CD14-positive monocyte (primary cell): Measurements from ENCODE around the gene STK38. TPM values are rescaled to one million over a fixed set of nuclear protein-coding genes. Genes with fewer than 3 reads are reported as not detected.
"Not testable (repeated sequence)": the region's sequence is repeated elsewhere in the genome, so short reads cannot be mapped to it uniquely, and the experiment has no call there.

ENCODE experiments used
- DNase-seq, 3 donors: peaks; one replicate each; pipeline ENCODE4 v3.0.0-alpha.2; 2011 to 2022
- H2AFZ ChIP-seq: 2 replicates; pipeline ENCODE4 v1.6.0; 2012; ENCODE audit warnings: mild to moderate bottlenecking, low read depth, low read length, inconsistent platforms; ENCODE audit not compliant: insufficient read depth, poor library complexity, severe bottlenecking
- H3K27ac ChIP-seq, 2 donors: 1 replicate in 1 of 2; 2 replicates in 1 of 2; pipeline ENCODE4 v1.5.1; 2012 to 2013; ENCODE audit warnings: low read length in 2 of 2, control low read depth in 1 of 2, inconsistent platforms in 1 of 2, low read depth in 1 of 2, mild to moderate bottlenecking in 1 of 2
- H3K27me3 ChIP-seq, 2 donors: one replicate each; pipeline versions ENCODE4 v1.6.0 to v1.6.1; 2011 to 2013; ENCODE audit warnings: low read length in 2 of 2; ENCODE audit not compliant: control insufficient read depth in 2 of 2, insufficient read depth in 2 of 2
- H3K36me3 ChIP-seq, 2 donors: replicated peaks in 1 of 2; 1 replicate in 1 of 2; 2 replicates in 1 of 2; pipeline versions ENCODE4 v1.5.1 to v1.6.1; 2012 to 2013; ENCODE audit warnings: low read length in 2 of 2, control low read depth in 1 of 2, inconsistent platforms in 1 of 2, mild to moderate bottlenecking in 1 of 2; ENCODE audit not compliant: insufficient read depth in 2 of 2, control insufficient read depth in 1 of 2
- H3K4me1 ChIP-seq, 2 donors: 1 replicate in 1 of 2; 2 replicates in 1 of 2; pipeline versions ENCODE4 v1.5.1 to v1.6.1; 2012 to 2013; ENCODE audit warnings: low read length in 2 of 2, control low read depth in 1 of 2, inconsistent platforms in 1 of 2, mild to moderate bottlenecking in 1 of 2, moderate library complexity in 1 of 2; ENCODE audit not compliant: insufficient read depth in 2 of 2, control insufficient read depth in 1 of 2
- H3K4me2 ChIP-seq: replicated peaks from 2 replicates; pipeline ENCODE3; 2012; ENCODE audit warnings: low read length, moderate library complexity, mild to moderate bottlenecking; ENCODE audit not compliant: poor library complexity, severe bottlenecking; ENCODE audit errors: extremely low read depth
- H3K4me3 ChIP-seq, 3 experiments: fragments of 200-600 bp in 1 of 3; sonication (generic) in 1 of 3; replicated peaks in 1 of 3; 1 replicate in 2 of 3; 2 replicates in 1 of 3; pipeline ENCODE4 v1.5.1; 2011 to 2013; ENCODE audit warnings: low read length in 3 of 3, mild to moderate bottlenecking in 3 of 3, control low read depth in 2 of 3, low read depth in 2 of 3, inconsistent platforms in 1 of 3, moderate library complexity in 1 of 3
- H3K79me2 ChIP-seq: 2 replicates; pipeline ENCODE4 v1.6.0; 2012; ENCODE audit warnings: mild to moderate bottlenecking, control low read depth, inconsistent platforms, low read length, moderate library complexity; ENCODE audit not compliant: insufficient read depth
- H3K9ac ChIP-seq: 2 replicates; pipeline ENCODE4 v1.6.0; 2017; ENCODE audit warnings: low read length, mild to moderate bottlenecking; ENCODE audit not compliant: insufficient read depth, poor library complexity, severe bottlenecking
- H3K9me3 ChIP-seq, 2 donors: replicated peaks in 1 of 2; 1 replicate in 1 of 2; 2 replicates in 1 of 2; pipeline versions ENCODE4 v1.5.1 to v1.6.1; 2012 to 2013; ENCODE audit warnings: low read length in 2 of 2, control low read depth in 1 of 2; ENCODE audit not compliant: control insufficient read depth in 1 of 2, insufficient read depth in 1 of 2
- H4K20me1 ChIP-seq: 2 replicates; pipeline ENCODE4 v1.6.0; 2012; ENCODE audit warnings: mild to moderate bottlenecking, low read length, control low read depth, moderate library complexity; ENCODE audit not compliant: insufficient read depth
- H3K27ac Mint-ChIP-seq, 7 donors: one replicate each; pipeline ENCODE4 v1.8.0; 2020; ENCODE audit warnings: mild to moderate bottlenecking in 7 of 7, mixed read lengths in 7 of 7, moderate library complexity in 6 of 7, inconsistent platforms in 2 of 7
- H3K27me3 Mint-ChIP-seq, 3 donors: one replicate each; pipeline ENCODE4 v1.8.0; 2021 to 2022; ENCODE audit warnings: low read depth in 3 of 3, mild to moderate bottlenecking in 3 of 3, mixed read lengths in 3 of 3, moderate library complexity in 3 of 3, inconsistent platforms in 1 of 3
- H3K36me3 Mint-ChIP-seq, 2 donors: one replicate each; pipeline ENCODE4 v1.8.0; 2020; ENCODE audit warnings: mixed read lengths in 2 of 2, inconsistent platforms in 1 of 2, mild to moderate bottlenecking in 1 of 2
- H3K4me1 Mint-ChIP-seq: one replicate; pipeline ENCODE4 v1.8.0; 2020; ENCODE audit warnings: mild to moderate bottlenecking, mixed read lengths
- H3K4me3 Mint-ChIP-seq, 2 donors: one replicate each; pipeline ENCODE4 v1.8.0; 2020; ENCODE audit warnings: mild to moderate bottlenecking in 2 of 2, mixed read lengths in 2 of 2, moderate library complexity in 1 of 2
- H3K9me3 Mint-ChIP-seq, 7 donors: one replicate each; pipeline ENCODE4 v1.8.0; 2020 to 2022; ENCODE audit warnings: mixed read lengths in 7 of 7, mild to moderate bottlenecking in 6 of 7, moderate library complexity in 6 of 7, inconsistent platforms in 2 of 7
- WGBS: methylation state at CpG from one replicate; pipeline ENCODE4 v1.1.5; 2013; ENCODE audit warnings: missing lambda C conversion rate; ENCODE audit not compliant: insufficient coverage; 5-methylcytosine and 5-hydroxymethylcytosine counted together
- intact Hi-C, 2 donors: fragments of 100-400 bp; cut with micrococcal nuclease; formaldehyde crosslinking; loops; one replicate each; pipeline versions ENCODE4 v1.15.0 to v1.15.1; 2023
- polyA plus RNA-seq, 3 donors: library from polyadenylated mRNA; depleted of rRNA in 1 of 3; unstranded in 2 of 3; stranded (reverse) in 1 of 3; fragments of 300-500 nt in 2 of 3; fragments of >200 nt in 1 of 3; fragmentation: Illumina TruSeq in 2 of 3; gene quantifications; 1 replicate in 2 of 3; 2 replicates in 1 of 3; pipeline ENCODE4 v1.2.3, GENCODE V29; 2012 to 2021
- TF ChIP-seq, protein P1 (sequence below): fragments of 200-600 bp; IDR thresholded peaks from one replicate; pipeline ENCODE4 v1.8.0; 2022; ENCODE audit warnings: antibody characterized with exemption, mild to moderate bottlenecking

STK38 gene
- polyA plus RNA-seq, 3 donors, result 57.1 to 95.7 (median 58.4) TPM

DNA sequence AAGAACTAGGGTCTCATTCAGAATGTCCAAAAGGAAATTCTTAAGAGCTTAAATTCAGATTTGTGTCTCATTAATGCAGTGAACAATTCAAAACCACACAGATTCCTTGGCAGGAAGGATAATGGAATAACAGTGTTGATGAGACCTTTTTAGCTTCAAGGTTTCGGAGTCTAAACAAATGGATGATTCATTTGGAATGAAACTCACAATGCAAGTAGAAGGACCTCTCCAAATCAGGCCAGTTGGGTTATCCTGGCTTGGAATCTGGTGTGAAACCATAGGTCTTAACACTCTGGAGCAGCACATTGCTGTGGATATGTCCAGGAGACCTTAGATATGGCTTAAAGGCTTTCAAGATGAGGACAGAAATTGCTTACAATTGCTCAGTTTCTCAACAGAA lies 59.6 kb downstream of the STK38 start:
- Mint-ChIP-seq H3K27me3 (peaks cover 0 to 3% (median 2%) of the 10 kb centered on the region in 3 donors), H3K27ac (peak overlapping the region in 1 of 7 donors; percentile 8), H3K36me3 (peaks cover 59 to 65% of the 10 kb centered on the region in 2 donors), H3K4me1 (peaks cover 47% of the 10 kb centered on the region), H3K4me3 (no peak overlapping the region), H3K9me3 (no peaks in the 10 kb centered on the region)
- Histone ChIP-seq H3K4me1 (peaks cover 44 to 45% of the 10 kb centered on the region in 2 donors), H3K4me2 (no peak overlapping the region), H3K27ac (peak overlapping the region in 1 of 2 donors; percentile 24), H2AFZ (no peak overlapping the region), H3K79me2 (peaks cover 37% of the 10 kb centered on the region), H3K4me3 (no peak overlapping the region), H4K20me1 (peaks cover 4% of the 10 kb centered on the region), H3K36me3 (peaks cover 37 to 59% of the 10 kb centered on the region in 2 donors), H3K9me3 (no peaks in the 10 kb centered on the region), H3K27me3 (no peaks in the 10 kb centered on the region), H3K9ac (no peak overlapping the region)
- DNase-seq, result no peak
- WGBS, result 100% methylated on average over 1 of the region's 1 CpG
- intact Hi-C loops, result no loop called here
- TF ChIP-seq, protein P1, sequence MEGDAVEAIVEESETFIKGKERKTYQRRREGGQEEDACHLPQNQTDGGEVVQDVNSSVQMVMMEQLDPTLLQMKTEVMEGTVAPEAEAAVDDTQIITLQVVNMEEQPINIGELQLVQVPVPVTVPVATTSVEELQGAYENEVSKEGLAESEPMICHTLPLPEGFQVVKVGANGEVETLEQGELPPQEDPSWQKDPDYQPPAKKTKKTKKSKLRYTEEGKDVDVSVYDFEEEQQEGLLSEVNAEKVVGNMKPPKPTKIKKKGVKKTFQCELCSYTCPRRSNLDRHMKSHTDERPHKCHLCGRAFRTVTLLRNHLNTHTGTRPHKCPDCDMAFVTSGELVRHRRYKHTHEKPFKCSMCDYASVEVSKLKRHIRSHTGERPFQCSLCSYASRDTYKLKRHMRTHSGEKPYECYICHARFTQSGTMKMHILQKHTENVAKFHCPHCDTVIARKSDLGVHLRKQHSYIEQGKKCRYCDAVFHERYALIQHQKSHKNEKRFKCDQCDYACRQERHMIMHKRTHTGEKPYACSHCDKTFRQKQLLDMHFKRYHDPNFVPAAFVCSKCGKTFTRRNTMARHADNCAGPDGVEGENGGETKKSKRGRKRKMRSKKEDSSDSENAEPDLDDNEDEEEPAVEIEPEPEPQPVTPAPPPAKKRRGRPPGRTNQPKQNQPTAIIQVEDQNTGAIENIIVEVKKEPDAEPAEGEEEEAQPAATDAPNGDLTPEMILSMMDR, result no peak

DNA sequence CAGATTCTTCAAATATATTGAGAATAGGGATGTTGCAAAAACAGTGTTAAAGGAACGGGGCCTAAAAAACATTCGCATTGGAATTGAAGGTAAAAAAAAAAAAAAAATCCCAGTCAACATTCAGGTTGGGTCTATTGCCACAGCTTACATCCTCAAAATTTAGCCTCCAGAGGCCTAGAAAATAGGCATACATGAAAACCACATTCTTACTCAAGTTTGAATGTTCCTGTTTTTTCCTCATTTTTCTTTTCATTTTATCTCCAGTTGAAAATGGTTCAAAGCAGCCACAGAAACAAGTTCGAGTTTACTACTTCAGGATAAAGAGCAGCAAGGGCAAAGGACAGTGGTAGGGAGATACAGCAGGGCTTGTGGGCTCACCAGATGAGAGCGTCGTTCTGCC lies 62.5 kb downstream of the STK38 start:
- TF ChIP-seq, protein P1, result no peak
- peak overlapping the region; percentile 27 for H3K4me2 ChIP-seq
- peak; percentile 23 to 52 (median 49) for DNase-seq
- H3K4me1 ChIP-seq, result peaks cover 27% of the 10 kb centered on the region in 2 donors
- 81% methylated on average over 2 of the region's 5 CpGs for WGBS
- peaks cover 21% of the 10 kb centered on the region for H3K79me2 ChIP-seq
- H3K36me3 ChIP-seq, result peaks cover 60 to 77% of the 10 kb centered on the region in 2 donors
- H4K20me1 ChIP-seq, result no peaks in the 10 kb centered on the region
- Mint-ChIP-seq H3K27me3 (peaks cover 0 to 2% (median 0%) of the 10 kb centered on the region in 3 donors), H3K27ac (peak overlapping the region; percentile 70 to 90 (median 86)), H3K4me3 (peak overlapping the region in 1 of 2 donors; percentile 68), H3K4me1 (peaks cover 31% of the 10 kb centered on the region), H3K9me3 (peaks cover 0 to 2% (median 0%) of the 10 kb centered on the region in 7 donors), H3K36me3 (peaks cover 69 to 72% of the 10 kb centered on the region in 2 donors)
- H3K4me3 ChIP-seq, result peak overlapping the region in 1 of 3 experiments; percentile 7
- peak overlapping the region in 1 of 2 donors; percentile 73 for H3K27ac ChIP-seq
- H2AFZ ChIP-seq, result no peak overlapping the region
- H3K9me3 ChIP-seq, result no peaks in the 10 kb centered on the region
- H3K27me3 ChIP-seq, result no peaks in the 10 kb centered on the region
- H3K9ac ChIP-seq, result no peak overlapping the region
- intact Hi-C loops, result no loop called here

DNA sequence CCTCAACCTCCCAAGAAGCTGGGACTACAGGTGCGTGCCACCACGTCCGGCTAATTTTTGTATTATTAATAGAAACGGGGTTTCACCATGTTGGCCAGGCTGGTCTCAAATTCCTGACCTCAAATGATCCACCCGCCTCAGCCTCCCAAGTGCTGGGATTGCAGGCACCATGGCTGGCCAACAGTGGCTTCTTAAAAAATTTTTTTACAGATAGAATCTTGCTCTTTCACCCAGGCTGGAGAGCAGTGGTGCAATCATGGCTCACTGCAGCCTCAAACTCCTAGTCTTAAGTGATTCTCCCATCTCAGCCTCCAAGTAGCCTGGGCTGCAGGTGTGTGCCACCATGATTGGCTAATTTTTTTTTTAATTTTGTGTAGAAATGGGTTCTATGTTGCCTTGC lies 64.0 kb downstream of the STK38 start:
- Histone ChIP-seq H3K4me1 (peaks cover 33 to 34% of the 10 kb centered on the region in 2 donors), H3K79me2 (peaks cover 21% of the 10 kb centered on the region), H3K27ac (peak overlapping the region; percentile 9 to 73), H3K36me3 (peaks cover 57 to 75% of the 10 kb centered on the region in 2 donors)
- 100% methylated on average over 1 of the region's 5 CpGs for WGBS
- H3K4me3 Mint-ChIP-seq, H3K9me3 Mint-ChIP-seq, H3K9me3 ChIP-seq, H3K4me2 ChIP-seq, H3K9ac ChIP-seq, intact Hi-C loops, H2AFZ ChIP-seq, DNase-seq, H3K4me3 ChIP-seq, H3K27me3 Mint-ChIP-seq, H4K20me1 ChIP-seq, H3K27me3 ChIP-seq: not testable (repeated sequence)
- Mint-ChIP-seq H3K27ac (peak overlapping the region; percentile 47 to 87 (median 70)), H3K4me1 (peaks cover 40% of the 10 kb centered on the region), H3K36me3 (peaks cover 65 to 73% of the 10 kb centered on the region in 2 donors)
